Ammon's horn (tissue), 1 donor: ENCODE data around the gene HEBP1.

Experiments used
- DNase-seq: peaks from one replicate; pipeline ENCODE4 v3.0.0-alpha.2; 2016; ENCODE audit warnings: low spot score

HEBP1 gene

DNA sequence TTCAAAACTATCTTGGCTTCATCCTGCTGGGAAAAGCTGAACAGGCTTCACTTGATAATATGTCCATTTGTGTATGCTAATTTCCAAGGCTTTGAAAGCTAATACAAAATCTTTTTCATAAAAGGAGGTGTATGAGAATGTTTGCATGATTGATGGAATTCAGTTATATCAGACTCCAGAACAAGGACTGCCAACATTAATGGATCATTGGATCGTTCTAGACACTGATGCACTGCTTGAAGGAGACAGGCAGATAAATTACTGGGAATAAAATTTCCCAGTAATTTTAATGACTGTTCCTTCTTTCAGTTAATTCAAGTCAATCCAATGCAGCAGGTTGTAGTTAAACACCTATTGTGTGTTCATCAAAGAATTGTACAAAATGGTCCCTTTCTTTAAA lies 48.6 kb downstream of the HEBP1 start:
- DNase-seq: no peak

GRCh38 chr12:12947902-12948301 lies 52.2 kb downstream of the HEBP1 start:
- no peak for DNase-seq

- DNase-seq: peak; percentile 94
These were observed 53.2 kb downstream of the HEBP1 start for GRCh38 chr12:12946686-12947355.

GRCh38 chr12:12945591-12945990 lies 54.5 kb downstream of the HEBP1 start:
- DNase-seq: no peak

GRCh38 chr12:12943586-12944260 lies 56.3 kb downstream of the HEBP1 start:
- DNase-seq: no peak

- no peak for DNase-seq
These were observed 58.4 kb downstream of the HEBP1 start for GRCh38 chr12:12941450-12942350.

GRCh38 chr12:12939888-12940287 lies 60.2 kb downstream of the HEBP1 start:
- no peak for DNase-seq

DNA sequence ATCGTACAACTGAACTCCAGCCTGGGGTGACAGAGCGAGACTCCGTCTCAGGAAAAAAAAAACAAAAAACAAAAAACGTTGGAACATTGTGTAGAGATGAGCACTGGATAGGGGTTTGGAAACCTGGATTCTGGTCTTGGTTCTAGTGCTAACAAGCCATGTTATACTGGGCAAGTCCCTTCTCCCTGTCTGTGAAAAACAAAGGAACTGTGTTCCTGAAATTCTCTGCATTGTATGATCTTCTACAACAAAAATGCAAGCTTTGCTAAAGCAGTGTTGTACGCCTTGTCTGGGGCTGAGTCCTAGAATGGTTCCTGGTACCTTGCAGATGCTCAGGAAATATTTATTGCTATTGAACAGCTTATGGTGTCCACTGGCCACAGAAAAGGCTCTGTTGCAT lies 61.5 kb downstream of the HEBP1 start:
- DNase-seq: no peak

- no peak for DNase-seq
These were observed 63.0 kb downstream of the HEBP1 start for GRCh38 chr12:12936983-12937491.

DNA sequence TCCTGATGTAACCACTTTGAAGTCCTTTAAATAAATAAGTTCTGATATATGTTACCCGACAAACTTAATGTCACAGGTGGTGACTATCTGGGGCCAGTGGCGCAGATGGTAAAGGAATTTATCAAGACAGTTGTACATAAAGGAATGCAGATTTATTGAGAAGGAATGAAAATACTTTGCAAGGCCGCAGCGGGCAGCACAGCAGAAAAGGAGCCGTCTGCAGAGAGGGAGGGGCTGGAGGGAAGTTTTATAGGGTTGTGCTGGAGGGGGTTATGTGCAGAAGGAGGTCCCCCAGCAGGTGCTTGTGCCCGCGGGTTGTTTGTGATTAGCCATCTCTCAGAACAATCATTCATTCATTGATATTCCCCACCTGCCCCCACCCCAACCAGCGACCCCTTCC lies 65.5 kb downstream of the HEBP1 start:
- no peak for DNase-seq

DNA sequence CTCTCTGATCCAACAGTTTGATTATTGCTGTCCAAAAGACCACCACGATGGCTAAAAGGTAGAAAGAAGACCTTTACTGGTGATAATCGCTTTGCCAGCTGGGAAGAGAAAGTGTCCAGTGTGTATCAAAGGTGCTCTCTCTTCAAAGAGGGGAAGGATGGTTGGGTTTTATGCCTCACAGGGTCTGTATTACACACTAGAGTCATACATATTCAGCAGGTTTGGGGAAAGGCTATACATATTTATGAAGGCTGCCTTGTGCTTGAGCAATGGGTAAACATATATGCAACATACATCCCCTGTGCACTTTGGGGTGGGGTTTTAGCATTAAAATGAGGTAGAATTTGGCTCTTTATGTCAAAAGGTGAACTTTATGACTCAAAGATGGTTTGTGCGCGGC lies 66.3 kb downstream of the HEBP1 start:
- DNase-seq: no peak

DNA sequence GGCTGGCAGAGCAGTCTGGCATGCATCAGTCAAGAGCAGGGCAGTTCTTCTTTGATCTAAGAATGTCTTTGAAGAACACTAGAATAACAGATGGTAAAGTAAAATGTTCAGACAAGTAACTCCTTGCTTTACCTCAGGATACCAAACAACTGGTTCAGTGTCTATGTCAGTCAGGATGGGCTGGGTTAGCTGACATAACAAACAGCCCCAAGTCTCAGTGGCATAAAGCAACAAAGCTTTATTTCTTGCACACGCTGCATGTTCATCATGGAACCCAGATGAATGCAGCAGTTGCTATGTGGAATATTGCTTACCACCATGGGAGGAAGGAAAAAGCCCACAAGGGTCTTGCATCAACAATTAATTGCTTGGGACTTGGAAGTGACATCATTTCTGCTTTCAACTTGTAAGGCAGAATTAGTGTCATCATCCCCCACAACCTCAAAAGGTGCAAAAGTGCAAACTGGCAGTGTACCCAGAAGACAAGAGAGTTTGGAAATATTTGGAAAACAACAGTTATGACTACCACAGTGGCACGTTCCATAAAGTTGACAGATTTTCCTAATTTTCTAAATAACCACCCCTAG lies 69.3 kb downstream of the HEBP1 start:
- DNase-seq: no peak

GRCh38 chr12:12929696-12930095 lies 70.4 kb downstream of the HEBP1 start:
- no peak for DNase-seq

GRCh38 chr12:12927211-12928079 lies 72.6 kb downstream of the HEBP1 start:
- no peak for DNase-seq

- no peak for DNase-seq
These were observed 73.4 kb downstream of the HEBP1 start for GRCh38 chr12:12926571-12927071.

GRCh38 chr12:12925388-12925787 lies 74.7 kb downstream of the HEBP1 start:
- no peak for DNase-seq
